Fibroblast of mammary gland (primary cell): ENCODE measurements around the gene MAGI2.

Experiments
- DNase-seq: peaks from one replicate; pipeline ENCODE4 v3.0.0-alpha.2; 2010; ENCODE audit warnings: low read depth
- H3K4me3 ChIP-seq: 2 replicates; pipeline ENCODE4 v1.5.1; 2011; ENCODE audit warnings: low read depth, mild to moderate bottlenecking, low read length, moderate library complexity; ENCODE audit not compliant: control insufficient read depth
- TF ChIP-seq, protein P1 (sequence below): conservative IDR thresholded peaks from 2 replicates; pipeline ENCODE4 v1.5.1; 2011; ENCODE audit warnings: low read depth, low read length, inconsistent platforms; ENCODE audit not compliant: control insufficient read depth, insufficient read depth

MAGI2 gene

DNA sequence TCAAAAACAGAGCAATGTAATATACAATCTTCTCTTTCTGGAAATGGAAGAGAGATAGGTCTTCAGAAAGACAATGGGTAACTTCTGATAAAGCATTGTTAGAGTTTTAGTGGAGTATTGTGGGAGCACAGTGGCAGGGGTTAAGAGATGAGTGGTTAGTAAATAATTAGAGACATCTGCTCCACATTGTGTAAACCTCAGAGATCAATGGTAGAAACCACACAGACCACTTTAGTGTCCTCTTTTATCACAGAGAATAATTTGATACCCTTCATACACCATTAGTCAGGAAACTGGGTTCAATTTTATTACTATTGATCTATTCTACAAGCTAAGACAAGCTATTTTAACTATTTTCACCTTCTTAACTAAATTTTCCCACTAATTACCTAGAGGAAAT, 35.9 kb upstream of the MAGI2 start:
- TF ChIP-seq, protein P1, sequence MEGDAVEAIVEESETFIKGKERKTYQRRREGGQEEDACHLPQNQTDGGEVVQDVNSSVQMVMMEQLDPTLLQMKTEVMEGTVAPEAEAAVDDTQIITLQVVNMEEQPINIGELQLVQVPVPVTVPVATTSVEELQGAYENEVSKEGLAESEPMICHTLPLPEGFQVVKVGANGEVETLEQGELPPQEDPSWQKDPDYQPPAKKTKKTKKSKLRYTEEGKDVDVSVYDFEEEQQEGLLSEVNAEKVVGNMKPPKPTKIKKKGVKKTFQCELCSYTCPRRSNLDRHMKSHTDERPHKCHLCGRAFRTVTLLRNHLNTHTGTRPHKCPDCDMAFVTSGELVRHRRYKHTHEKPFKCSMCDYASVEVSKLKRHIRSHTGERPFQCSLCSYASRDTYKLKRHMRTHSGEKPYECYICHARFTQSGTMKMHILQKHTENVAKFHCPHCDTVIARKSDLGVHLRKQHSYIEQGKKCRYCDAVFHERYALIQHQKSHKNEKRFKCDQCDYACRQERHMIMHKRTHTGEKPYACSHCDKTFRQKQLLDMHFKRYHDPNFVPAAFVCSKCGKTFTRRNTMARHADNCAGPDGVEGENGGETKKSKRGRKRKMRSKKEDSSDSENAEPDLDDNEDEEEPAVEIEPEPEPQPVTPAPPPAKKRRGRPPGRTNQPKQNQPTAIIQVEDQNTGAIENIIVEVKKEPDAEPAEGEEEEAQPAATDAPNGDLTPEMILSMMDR = no peak
- peak; percentile 14 for DNase-seq
- H3K4me3 ChIP-seq = no peak overlapping the region

GRCh38 chr7:79478386-79478785, 24.9 kb upstream of the MAGI2 start:
- TF ChIP-seq, protein P1 = no peak
- no peak for DNase-seq
- H3K4me3 ChIP-seq = no peak overlapping the region

DNA sequence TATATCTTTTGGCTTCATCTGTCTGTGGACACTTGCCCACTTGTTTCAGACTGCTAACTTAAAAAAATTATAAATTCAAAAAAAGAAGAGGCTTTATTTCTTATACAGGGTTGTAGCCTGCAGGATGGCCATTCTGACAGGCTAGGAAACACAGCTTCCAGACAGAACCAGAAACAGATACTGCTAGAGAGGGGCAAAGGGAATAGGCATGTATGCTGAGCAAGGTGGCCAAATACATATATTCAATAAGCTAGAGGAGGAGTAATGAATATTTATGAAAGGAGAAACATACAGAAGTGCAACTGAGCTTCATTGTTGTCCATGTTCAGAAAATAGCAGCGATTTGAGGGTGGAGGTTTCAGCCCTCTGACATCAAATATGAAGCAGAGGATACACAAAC, 22.0 kb upstream of the MAGI2 start:
- H3K4me3 ChIP-seq = no peak overlapping the region
- DNase-seq = no peak
- TF ChIP-seq, protein P1 = no peak

DNA sequence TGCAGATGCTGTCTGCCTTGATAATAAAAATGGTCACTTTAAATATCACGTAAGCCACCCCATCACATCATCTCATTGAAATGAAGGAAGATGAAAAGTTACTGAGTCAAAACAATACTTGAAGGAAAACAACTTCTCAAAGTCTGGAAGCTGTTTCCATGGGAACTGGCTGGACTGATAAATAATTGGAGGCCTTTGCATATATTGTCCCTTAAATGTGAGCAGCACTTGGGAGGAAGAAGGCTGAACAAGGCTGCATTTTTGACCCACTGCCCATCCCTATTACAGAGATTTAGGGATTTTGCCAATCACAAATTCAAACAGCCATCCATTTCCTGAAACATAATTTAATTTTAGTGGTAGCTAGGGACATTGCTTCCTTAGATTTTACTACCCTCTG, 18.2 kb upstream of the MAGI2 start:
- TF ChIP-seq, protein P1 = no peak
- no peak for DNase-seq
- no peak overlapping the region for H3K4me3 ChIP-seq

GRCh38 chr7:79471283-79471682, 17.8 kb upstream of the MAGI2 start:
- H3K4me3 ChIP-seq = no peak overlapping the region
- no peak for DNase-seq
- TF ChIP-seq, protein P1 = no peak

DNA sequence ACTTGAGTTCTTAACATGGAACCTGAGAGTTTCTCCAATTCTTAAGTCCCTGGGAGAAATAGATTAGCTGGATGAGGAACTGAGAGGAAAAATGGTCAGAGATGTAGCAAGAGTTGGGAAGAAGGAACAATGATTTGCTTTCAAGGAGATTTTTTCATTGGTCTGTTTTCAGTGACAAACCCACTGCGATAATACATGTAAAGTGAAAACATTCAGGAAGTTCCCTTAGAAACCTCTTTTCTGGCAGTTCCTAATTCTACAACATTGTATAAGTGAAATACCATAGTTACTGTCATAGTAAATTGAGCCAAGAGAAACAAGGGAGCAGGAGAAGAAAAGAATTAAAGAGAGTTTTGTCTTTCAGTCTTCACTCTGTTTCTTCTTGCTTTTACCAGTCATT, 12.1 kb upstream of the MAGI2 start:
- TF ChIP-seq, protein P1 = no peak
- no peak overlapping the region for H3K4me3 ChIP-seq

DNA sequence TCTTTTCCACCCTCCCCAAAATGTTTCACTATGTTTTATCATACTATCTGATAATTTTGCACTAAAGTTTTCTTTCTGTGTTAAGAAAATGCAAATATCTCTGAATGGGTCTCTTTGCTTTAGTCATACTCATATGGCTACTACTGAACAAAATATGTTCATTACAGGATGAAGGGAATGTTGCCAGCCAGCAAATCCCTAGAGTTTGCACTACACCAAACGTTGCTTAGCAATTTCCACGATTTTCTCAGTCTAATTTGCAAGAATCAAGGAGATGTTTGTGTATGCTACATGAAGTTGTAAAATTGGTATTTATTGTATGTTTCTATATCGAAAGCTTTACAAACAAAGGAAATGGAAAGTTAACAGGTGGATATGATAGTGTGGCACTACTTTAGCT, 10.6 kb upstream of the MAGI2 start:
- TF ChIP-seq, protein P1 = no peak
- no peak overlapping the region for H3K4me3 ChIP-seq
- no peak for DNase-seq

More for the DNA sequence above, 12.1 kb upstream of the MAGI2 start:
- DNase-seq = no peak
